Germinal center (tissue), 1 donor: Measurements from ENCODE around the gene G6PC1.
A peak's percentile ranks its signal among the peaks of the same experiment; 100 is the strongest.
"Not testable (repeated sequence)": the region's sequence is repeated elsewhere in the genome, so short reads cannot be mapped to it uniquely, and the experiment has no call there.

Source experiments
- DNase-seq: peaks from one replicate; pipeline ENCODE4 v3.0.0; 2012; ENCODE audit warnings: mixed read lengths, low spot score

The G6PC1 gene

DNA sequence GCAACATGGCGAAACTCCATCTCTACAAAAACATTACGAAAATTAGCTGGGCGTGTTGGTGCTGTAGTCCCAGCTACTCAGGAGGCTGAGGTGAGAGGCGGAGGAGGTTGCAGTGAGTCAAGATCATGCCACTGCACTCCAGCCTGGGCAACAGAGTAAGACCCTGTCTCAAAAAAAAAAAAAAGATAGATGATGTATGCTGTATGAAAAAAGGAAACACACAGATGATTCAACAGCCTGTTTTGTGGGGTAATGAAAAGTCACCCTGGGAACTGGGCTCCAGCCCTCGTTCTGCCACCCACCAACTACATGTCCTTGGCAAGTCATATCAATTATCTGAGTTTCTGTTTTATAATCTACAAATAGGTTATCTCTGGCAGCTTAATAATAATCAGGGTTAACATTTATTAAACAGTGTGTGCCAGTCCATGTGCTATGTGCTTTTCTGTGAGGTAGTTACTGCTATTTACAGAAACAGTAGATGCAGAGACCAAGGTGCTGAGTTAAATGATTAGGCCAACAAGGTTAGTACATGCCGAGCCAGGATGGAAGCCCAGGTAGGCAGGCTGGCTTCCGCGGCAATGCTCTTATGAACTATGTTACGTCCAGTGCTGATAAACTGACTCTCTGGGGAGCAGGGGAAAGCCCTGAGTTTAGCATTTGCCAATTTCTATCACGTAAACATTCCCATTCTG, 1.1 kb downstream of the G6PC1 start:
- no peak for DNase-seq

DNA sequence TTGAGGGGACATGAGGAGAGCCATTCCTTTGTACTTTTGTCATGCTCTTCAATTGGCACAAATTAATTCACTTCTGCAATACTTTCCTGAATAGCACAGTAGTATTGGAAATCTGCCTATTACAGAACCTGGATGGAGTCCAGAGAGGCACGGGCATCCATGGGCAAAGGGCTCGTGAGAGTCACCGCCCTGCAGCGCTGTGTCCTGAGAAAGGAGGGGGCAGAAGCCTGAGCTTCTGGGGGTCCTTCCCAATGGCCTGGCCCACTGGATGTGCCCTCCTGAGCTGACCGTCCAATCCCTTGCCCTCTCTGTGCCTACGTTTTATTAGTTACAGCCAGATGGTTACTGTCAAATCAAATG, 3.5 kb downstream of the G6PC1 start:
- DNase-seq, result no peak

DNA sequence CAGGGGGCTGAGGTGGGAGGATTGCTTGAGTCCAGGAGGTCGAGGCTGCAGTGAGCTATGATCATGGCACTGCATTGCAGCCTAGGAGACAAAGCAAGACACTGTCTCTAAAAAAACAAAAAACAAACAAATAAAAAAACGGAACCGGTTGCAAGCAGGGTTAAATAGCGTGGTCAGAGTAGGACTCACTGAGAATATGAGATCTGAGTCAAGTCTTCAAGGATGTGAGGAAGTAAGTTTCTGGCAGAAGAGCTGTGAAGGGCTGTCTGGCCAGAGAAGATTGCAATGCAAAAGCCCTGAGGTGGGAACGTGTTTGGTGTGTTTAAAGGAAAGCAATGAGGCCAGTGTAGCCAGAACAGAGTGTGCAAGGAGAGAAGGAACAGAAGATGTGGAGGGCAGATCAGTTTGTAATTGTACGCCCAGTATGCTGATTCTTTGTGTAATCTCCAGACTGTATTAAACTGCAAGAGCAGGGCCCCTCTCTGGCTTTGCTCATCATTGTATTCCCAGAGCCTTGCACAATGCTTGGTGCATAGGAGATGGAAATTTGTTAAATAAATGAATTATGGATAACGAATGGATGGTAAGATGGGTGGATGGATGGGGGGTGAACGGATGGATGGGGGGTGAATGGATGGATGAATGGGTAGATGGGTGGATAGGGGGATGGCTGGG, 6.3 kb downstream of the G6PC1 start:
- no peak for DNase-seq

DNA sequence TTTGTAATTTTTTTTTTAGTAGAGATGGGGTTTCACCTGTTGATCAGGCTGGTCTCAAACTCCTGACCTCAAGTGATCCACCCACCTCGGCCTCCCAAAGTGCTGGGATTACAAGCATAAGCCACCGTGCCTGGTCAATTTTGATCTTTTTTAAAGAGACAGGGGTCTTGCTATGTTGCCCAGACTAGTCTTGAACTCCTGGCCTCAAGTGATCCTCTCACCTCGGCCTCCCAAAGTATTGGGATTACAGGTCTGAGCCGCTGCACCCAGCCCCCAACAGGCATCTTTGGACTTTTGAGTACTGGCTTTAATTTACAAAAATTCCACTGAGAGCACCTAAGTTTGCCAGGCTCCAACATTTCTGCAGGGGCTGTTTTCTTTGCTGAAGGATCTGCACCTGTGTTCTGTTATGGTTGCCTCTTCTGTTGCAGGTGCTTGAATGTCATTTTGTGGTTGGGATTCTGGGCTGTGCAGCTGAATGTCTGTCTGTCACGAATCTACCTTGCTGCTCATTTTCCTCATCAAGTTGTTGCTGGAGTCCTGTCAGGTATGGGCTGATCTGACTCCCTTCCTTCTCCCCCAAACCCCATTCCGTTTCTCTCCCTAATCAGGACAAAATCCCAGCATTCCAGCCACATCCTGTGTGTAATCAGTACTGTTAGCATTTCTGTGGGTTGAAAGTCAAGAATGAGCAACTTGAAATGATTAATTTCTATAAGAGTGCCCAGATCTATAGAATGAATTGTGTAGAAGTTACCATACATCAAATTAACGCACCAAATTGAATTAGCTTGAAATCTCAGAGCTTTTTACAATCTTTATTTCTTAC, 8.5 kb downstream of the G6PC1 start:
- DNase-seq, result no peak

GRCh38 chr17:42913522-42913921, 12.9 kb downstream of the G6PC1 start:
- no peak for DNase-seq

DNA sequence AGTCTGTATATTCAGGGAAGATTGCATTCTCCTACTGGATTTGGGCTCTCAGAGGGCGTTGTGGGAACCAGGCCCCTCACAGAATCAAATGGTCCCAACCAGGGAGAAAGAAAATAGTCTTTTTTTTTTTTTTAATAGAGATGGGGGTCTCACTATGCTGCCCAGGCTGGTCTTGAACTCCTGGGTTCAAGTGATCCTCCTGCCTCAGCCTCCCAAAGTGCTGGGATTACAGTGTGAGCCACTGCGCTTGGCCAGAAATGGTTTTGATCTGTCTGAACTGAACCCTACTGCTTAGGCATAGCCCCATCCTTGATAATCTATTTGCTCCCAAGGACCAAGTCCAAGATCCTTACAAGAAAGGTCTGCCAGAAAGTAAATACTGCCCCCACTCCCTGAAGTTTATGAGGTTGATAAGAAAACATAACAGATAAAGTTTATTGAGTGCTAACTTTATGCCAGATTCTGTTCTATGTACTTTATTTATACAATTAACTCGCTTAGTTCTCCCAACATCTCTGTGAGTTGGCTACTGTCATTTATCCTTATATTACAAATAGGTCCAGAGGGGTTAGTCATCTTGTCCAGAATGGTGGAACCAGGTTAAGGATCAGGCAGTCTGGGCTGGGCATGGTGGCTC, 13.5 kb downstream of the G6PC1 start:
- no peak for DNase-seq

DNA sequence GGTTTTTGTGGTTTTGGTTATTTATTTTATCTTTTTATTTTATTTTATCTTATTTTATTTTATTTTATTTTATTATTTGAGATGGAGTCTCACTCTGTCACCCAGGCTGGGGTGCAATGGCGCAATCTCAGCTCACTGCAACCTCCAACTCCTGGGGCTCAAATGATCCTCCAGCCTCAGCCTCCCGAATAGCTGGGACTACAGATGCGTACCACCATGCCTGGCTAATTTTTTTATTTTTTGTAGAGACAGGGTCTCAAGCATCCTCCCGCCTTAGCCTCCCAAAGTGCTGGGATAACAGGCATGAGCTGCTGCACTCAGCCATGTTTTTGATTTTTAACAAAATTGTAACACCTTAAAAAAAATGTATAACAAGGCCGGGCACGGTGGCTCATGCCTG, 14.7 kb downstream of the G6PC1 start:
- not testable (repeated sequence) for DNase-seq

GRCh38 chr17:42916388-42917235, 16.0 kb downstream of the G6PC1 start:
- not testable (repeated sequence) for DNase-seq

GRCh38 chr17:42917236-42917603, 16.6 kb downstream of the G6PC1 start:
- no peak for DNase-seq

- no peak for DNase-seq
Measured at GRCh38 chr17:42918902-42919521, 18.4 kb downstream of the G6PC1 start.

DNA sequence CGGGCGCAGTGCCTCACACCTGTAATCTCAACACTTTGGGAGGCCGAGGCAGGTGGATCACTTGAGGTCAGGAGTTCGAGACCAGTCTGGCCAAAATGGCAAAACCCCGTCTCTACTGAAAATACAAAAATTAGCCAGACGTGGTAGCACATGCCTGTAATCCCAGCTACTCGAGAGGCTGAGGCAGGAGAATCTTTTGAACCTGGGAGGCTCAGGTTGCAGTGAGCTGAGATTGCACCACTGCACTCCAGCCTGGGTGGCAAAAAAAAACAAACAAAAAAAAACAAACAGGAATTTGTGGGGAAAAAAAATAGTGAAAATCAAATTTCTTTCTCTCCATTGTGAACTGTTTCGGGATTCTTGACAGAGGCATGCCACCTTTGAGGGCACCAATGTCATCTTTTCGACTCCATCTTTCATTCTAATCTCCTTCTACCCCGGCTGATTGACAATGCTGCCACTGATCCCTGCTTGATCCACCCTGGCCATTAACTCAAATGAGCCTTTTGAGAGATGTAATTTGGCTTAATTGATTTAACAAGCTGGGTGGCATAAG, 19.0 kb downstream of the G6PC1 start:
- not testable (repeated sequence) for DNase-seq

GRCh38 chr17:42920106-42920900, 19.7 kb downstream of the G6PC1 start:
- no peak for DNase-seq

GRCh38 chr17:42920922-42921321, 20.3 kb downstream of the G6PC1 start:
- no peak for DNase-seq

GRCh38 chr17:42922294-42922693, 21.7 kb downstream of the G6PC1 start:
- no peak for DNase-seq

DNA sequence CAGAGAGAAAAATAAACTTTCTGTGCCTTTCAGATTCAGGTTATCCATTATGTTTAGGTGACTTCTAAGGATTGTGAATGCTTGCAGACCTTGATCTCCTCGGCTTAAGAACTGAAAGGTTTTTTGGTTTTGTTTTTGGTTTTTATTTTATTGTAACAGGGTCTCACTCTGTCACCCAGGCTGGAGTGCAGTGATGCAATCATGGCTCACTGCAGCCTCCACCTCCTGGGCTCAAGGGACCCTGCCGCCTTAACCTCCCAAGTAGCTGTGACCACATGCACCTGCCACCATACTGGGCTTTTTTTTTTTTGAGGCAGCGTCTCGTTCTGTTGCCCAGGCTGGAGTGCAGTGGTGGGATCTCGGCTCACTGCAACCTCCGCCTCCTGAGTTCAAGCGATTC, 22.9 kb downstream of the G6PC1 start:
- DNase-seq, result not testable (repeated sequence)

DNA sequence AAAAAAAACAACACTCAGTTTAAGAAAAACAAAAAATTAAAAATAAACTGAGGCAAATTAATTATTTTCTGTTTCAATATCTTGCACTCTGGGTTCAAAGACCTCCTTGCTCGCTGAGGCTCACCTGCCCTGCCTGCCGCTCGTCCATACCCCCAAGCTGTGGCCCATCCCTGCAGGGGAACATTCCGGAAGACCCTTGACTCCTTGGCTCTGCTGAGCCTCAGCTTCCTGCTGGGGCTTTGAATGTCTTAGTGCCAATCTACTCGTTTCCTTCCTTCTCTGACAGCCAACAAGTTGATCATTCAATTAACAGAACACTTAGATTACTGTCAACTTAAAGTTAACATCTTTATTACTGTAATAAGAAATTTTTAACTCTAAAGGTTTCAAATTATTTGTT, 24.3 kb downstream of the G6PC1 start:
- no peak for DNase-seq

- peak; percentile 62 for DNase-seq
Measured at GRCh38 chr17:42928714-42929496, 28.3 kb downstream of the G6PC1 start.

- DNase-seq, result no peak
Measured at GRCh38 chr17:42929497-42929844, 28.9 kb downstream of the G6PC1 start.
